H1 (cell line): Measurements from ENCODE around the gene MARK3. TPM values are rescaled to one million over a fixed set of nuclear protein-coding genes. Genes with fewer than 3 reads are reported as not detected.

Experiments
- CTCF ChIA-PET: fragments of 300-600 bp; sonication (Branson Sonifier 250); formaldehyde crosslinking; loops from one replicate; lab custom pipeline; 2021; ENCODE audit not compliant: partially characterized antibody; lab: Charles Lee
- POLR2A ChIA-PET: fragments of 300-600 bp; sonication (Branson Sonifier 250); formaldehyde crosslinking; loops from one replicate; lab custom pipeline; 2021; ENCODE audit warnings: inconsistent platforms; ENCODE audit not compliant: partially characterized antibody; lab: Charles Lee
- DNase-seq, 2 experiments: peaks; one replicate each; pipeline versions ENCODE4 v3.0.0 to v3.0.0-alpha.2; 2010 to 2022; ENCODE audit warnings: low spot score in 2 of 2, low read depth in 1 of 2, mixed read lengths in 1 of 2
- FAIRE-seq: peaks from 2 replicates; lab custom pipeline; 2011; peaks lifted over from hg19 to GRCh38; lab: Jason Lieb, UNC
- H2AFZ ChIP-seq: 2 replicates; pipeline ENCODE4 v1.8.1; 2012; ENCODE audit warnings: low read length, inconsistent platforms
- H2AK5ac ChIP-seq: 2 replicates; pipeline ENCODE4 v1.6.1; 2013; ENCODE audit warnings: low read depth, low read length
- H2BK120ac ChIP-seq: replicated peaks from 2 replicates; pipeline ENCODE3; 2013; ENCODE audit warnings: low read depth, low read length, inconsistent platforms
- H2BK12ac ChIP-seq: 2 replicates; pipeline ENCODE4 v1.6.1; 2013; ENCODE audit warnings: low read depth, low read length
- H2BK15ac ChIP-seq: 2 replicates; pipeline ENCODE4 v1.6.1; 2013; ENCODE audit warnings: low read length
- H2BK20ac ChIP-seq: 2 replicates; pipeline ENCODE4 v1.6.1; 2013; ENCODE audit warnings: low read length
- H2BK5ac ChIP-seq: 2 replicates; pipeline ENCODE4 v1.6.1; 2013; ENCODE audit warnings: low read depth, low read length
- H3K14ac ChIP-seq: 2 replicates; pipeline ENCODE4 v1.6.1; 2013; ENCODE audit warnings: inconsistent platforms; ENCODE audit not compliant: insufficient read length
- H3K18ac ChIP-seq: 2 replicates; pipeline ENCODE4 v1.6.1; 2013; ENCODE audit warnings: low read length; ENCODE audit errors: extremely low read depth
- H3K23ac ChIP-seq: 2 replicates; pipeline ENCODE4 v1.6.1; 2013; ENCODE audit warnings: inconsistent platforms; ENCODE audit not compliant: insufficient read length
- H3K23me2 ChIP-seq: 2 replicates; pipeline ENCODE4 v1.6.1; 2013; ENCODE audit warnings: low read depth, low read length
- H3K27ac ChIP-seq: 2 replicates; pipeline ENCODE4 v1.6.1; 2011; ENCODE audit warnings: low read depth, low read length, inconsistent platforms
- H3K27me3 ChIP-seq, 4 experiments: replicated peaks in 1 of 4; 1 replicate in 1 of 4; 2 replicates in 3 of 4; pipeline versions ENCODE4 v1.6.1 to v1.8.1; 2011 to 2013; ENCODE audit warnings: low read length in 3 of 4, mild to moderate bottlenecking in 3 of 4, inconsistent platforms in 2 of 4, mixed read lengths in 2 of 4, moderate library complexity in 1 of 4; ENCODE audit not compliant: control insufficient read depth in 3 of 4, insufficient read depth in 3 of 4; ENCODE audit errors: extremely low read depth in 1 of 4
- H3K36me3 ChIP-seq, 4 experiments: 2 replicates each; pipeline versions ENCODE4 v1.6.1 to v1.8.1; 2011 to 2013; ENCODE audit warnings: mild to moderate bottlenecking in 4 of 4, low read length in 3 of 4, moderate library complexity in 2 of 4, control low read depth in 1 of 4, inconsistent platforms in 1 of 4; ENCODE audit not compliant: insufficient read depth in 4 of 4, control insufficient read depth in 2 of 4
- H3K4ac ChIP-seq: replicated peaks from 2 replicates; pipeline ENCODE3; 2013; ENCODE audit warnings: low read length, low read depth, mixed read lengths, inconsistent platforms; ENCODE audit not compliant: insufficient read length
- H3K4me1 ChIP-seq, 4 experiments: replicated peaks in 1 of 4; 1 replicate in 1 of 4; 2 replicates in 3 of 4; pipeline versions ENCODE4 v1.6.1 to v1.8.1; 2011 to 2013; ENCODE audit warnings: low read length in 3 of 4, inconsistent platforms in 2 of 4, mixed read lengths in 1 of 4; ENCODE audit not compliant: insufficient read depth in 4 of 4, control insufficient read depth in 3 of 4
- H3K4me2 ChIP-seq, 2 experiments: 2 replicates each; pipeline versions ENCODE4 v1.6.1 to v1.8.1; 2011 to 2013; ENCODE audit warnings: low read depth in 2 of 2, low read length in 2 of 2, control low read depth in 1 of 2, inconsistent platforms in 1 of 2, mild to moderate bottlenecking in 1 of 2; ENCODE audit not compliant: insufficient read depth in 1 of 2
- H3K4me3 ChIP-seq, 4 experiments: fragments of 200-600, 300-600 bp in 1 of 4; sonication (generic), shearing (Covaris generic), sonication (Bioruptor Twin) in 1 of 4; 2 replicates each; pipeline versions ENCODE4 v1.5.1 to v1.8.1; 2011 to 2016; ENCODE audit warnings: low read length in 4 of 4, low read depth in 3 of 4, control low read depth in 2 of 4, inconsistent platforms in 2 of 4, mild to moderate bottlenecking in 2 of 4, mixed read lengths in 1 of 4, moderate library complexity in 1 of 4; ENCODE audit not compliant: insufficient read depth in 2 of 4; ENCODE audit errors: extremely low read depth in 1 of 4
- H3K56ac ChIP-seq: replicated peaks from 2 replicates; pipeline ENCODE3; 2013; ENCODE audit warnings: low read depth, mild to moderate bottlenecking, mixed read lengths, low read length, inconsistent platforms; ENCODE audit not compliant: insufficient read length
- H3K79me1 ChIP-seq: 2 replicates; pipeline ENCODE4 v1.6.1; 2013; ENCODE audit warnings: low read depth, low read length, control low read depth
- H3K79me2 ChIP-seq, 2 experiments: 2 replicates each; pipeline versions ENCODE4 v1.6.1 to v1.8.1; 2012 to 2013; ENCODE audit warnings: low read length in 2 of 2, mild to moderate bottlenecking in 2 of 2, inconsistent platforms in 1 of 2; ENCODE audit not compliant: insufficient read depth in 2 of 2, control insufficient read depth in 1 of 2
- H3K9ac ChIP-seq, 4 experiments: replicated peaks in 1 of 4; 1 replicate in 1 of 4; 2 replicates in 3 of 4; pipeline versions ENCODE4 v1.6.1 to v1.8.1; 2011 to 2013; ENCODE audit warnings: low read depth in 3 of 4, low read length in 3 of 4, control low read depth in 2 of 4, mild to moderate bottlenecking in 2 of 4, moderate library complexity in 2 of 4, inconsistent platforms in 1 of 4; ENCODE audit errors: extremely low read depth in 1 of 4
- H3K9me3 ChIP-seq, 2 experiments: 2 replicates each; pipeline versions ENCODE4 v1.6.1 to v1.8.1; 2012 to 2013; ENCODE audit warnings: mild to moderate bottlenecking in 2 of 2, moderate library complexity in 2 of 2, control low read depth in 1 of 2, inconsistent platforms in 1 of 2, low read depth in 1 of 2, low read length in 1 of 2, mixed read lengths in 1 of 2; ENCODE audit not compliant: insufficient read depth in 2 of 2
- H4K20me1 ChIP-seq, 2 experiments: replicated peaks in 1 of 2; 2 replicates each; pipeline versions ENCODE3 to v1.8.1; 2011 to 2013; ENCODE audit warnings: inconsistent platforms in 2 of 2, low read length in 2 of 2, mild to moderate bottlenecking in 1 of 2; ENCODE audit not compliant: insufficient read depth in 2 of 2, control insufficient read depth in 1 of 2
- H4K5ac ChIP-seq: 2 replicates; pipeline ENCODE4 v1.6.1; 2013; ENCODE audit warnings: low read length, low read depth, mixed read lengths, inconsistent platforms; ENCODE audit not compliant: insufficient read length
- H4K8ac ChIP-seq: 2 replicates; pipeline ENCODE4 v1.8.0; 2013; ENCODE audit warnings: mild to moderate bottlenecking, moderate library complexity, low read length, inconsistent platforms; ENCODE audit not compliant: insufficient read depth; ENCODE audit errors: extremely low read depth
- H4K91ac ChIP-seq: replicated peaks from 2 replicates; pipeline ENCODE3; 2013; ENCODE audit warnings: low read length, mixed read lengths, inconsistent platforms; ENCODE audit not compliant: insufficient read length
- CEBPB ChIP-seq: IDR thresholded peaks from 2 replicates; pipeline ENCODE4 v1.6.1; 2012; ENCODE audit warnings: low read depth, low read length
- CREB1 ChIP-seq: IDR thresholded peaks from 2 replicates; pipeline ENCODE4 v1.6.1; 2012; ENCODE audit warnings: inconsistent platforms
- EZH2 ChIP-seq: fragments of 200-600 bp; sonication (generic); IDR thresholded peaks from 2 replicates; pipeline ENCODE4 v1.7.1; 2012; ENCODE audit warnings: low read depth, mild to moderate bottlenecking, moderate library complexity, low read length, inconsistent platforms; ENCODE audit not compliant: severe bottlenecking
- KDM5A ChIP-seq: fragments of 200-600 bp; IDR thresholded peaks from 2 replicates; pipeline ENCODE4 v1.7.1; 2012; ENCODE audit warnings: mild to moderate bottlenecking, low read length, inconsistent platforms, mixed read lengths
- MAFK ChIP-seq: IDR thresholded peaks from 2 replicates; pipeline ENCODE4 v1.6.1; 2012; ENCODE audit warnings: low read depth, mild to moderate bottlenecking, improper control_type of control experiment, low read length
- POLR2AphosphoS5 ChIP-seq: IDR thresholded peaks from 2 replicates; pipeline ENCODE4 v1.6.1; 2011; ENCODE audit warnings: low read depth, low read length
- SP2 ChIP-seq: IDR thresholded peaks from 2 replicates; pipeline ENCODE4 v1.6.1; 2012; ENCODE audit warnings: mild to moderate bottlenecking, low read length, inconsistent platforms
- SP4 ChIP-seq: IDR thresholded peaks from 2 replicates; pipeline ENCODE4 v1.6.1; 2012; ENCODE audit warnings: low read length, inconsistent platforms
- TAF1 ChIP-seq: IDR thresholded peaks from 2 replicates; pipeline ENCODE4 v1.6.1; 2011; ENCODE audit warnings: mild to moderate bottlenecking, low read depth, low read length
- TEAD4 ChIP-seq: IDR thresholded peaks from 2 replicates; pipeline ENCODE4 v1.6.1; 2012; ENCODE audit warnings: low read depth, low read length, inconsistent platforms, mixed read lengths
- YY1 ChIP-seq: IDR thresholded peaks from 2 replicates; pipeline ENCODE4 v1.6.1; 2011; ENCODE audit warnings: low read depth, mild to moderate bottlenecking, low read length
- WGBS, 2 experiments: shearing (Covaris generic) in 1 of 2; methylation state at CpG; one replicate each; pipeline versions ENCODE4 v1.1.6 to v1.1.7; 2013 to 2015; ENCODE audit warnings: low lambda C conversion rate in 2 of 2, mixed read lengths in 2 of 2, inconsistent platforms in 1 of 2, low coverage in 1 of 2, missing lambda C conversion rate in 1 of 2; ENCODE audit not compliant: insufficient replicate concordance in 2 of 2, insufficient coverage in 1 of 2, insufficient read length in 1 of 2; ENCODE audit errors: extremely low coverage in 1 of 2, missing lambda C conversion rate in 1 of 2; 5-methylcytosine and 5-hydroxymethylcytosine counted together
- polyA plus RNA-seq, 7 experiments: library from polyadenylated mRNA; depleted of rRNA in 3 of 7; stranded (reverse) in 5 of 7; unstranded in 2 of 7; fragments of >200 nt in 5 of 7; fragments of 200-250 nt in 2 of 7; gene quantifications; 1 replicate in 5 of 7; 2 replicates in 1 of 7; 4 replicates in 1 of 7; pipeline versions ENCODE4 v1.2.1 to v1.2.3, GENCODE V29; 2011 to 2013; ENCODE audit warnings: missing spikeins in 2 of 7, mixed read lengths in 2 of 7
- total RNA-seq: library from RNA; stranded (reverse); fragmentation: NEBNext Ultra II Directional; extraction: Animal tissue kit (Norgen Biotek cat#: 25700); gene quantifications from 2 replicates; pipeline ENCODE4 v1.2.1, GENCODE V29; 2021
- TF ChIP-seq, protein P1 (sequence below): IDR thresholded peaks from 2 replicates; pipeline ENCODE4 v1.6.1; 2012; ENCODE audit warnings: inconsistent platforms
- TF ChIP-seq, protein P2 (sequence below), 3 experiments: IDR thresholded peaks; 1 replicate in 2 of 3; 2 replicates in 1 of 3; pipeline versions ENCODE4 v1.5.1 to v1.6.1; 2011; ENCODE audit warnings: low read length in 3 of 3, mild to moderate bottlenecking in 3 of 3, inconsistent platforms in 2 of 3, low read depth in 1 of 3, moderate library complexity in 1 of 3; ENCODE audit not compliant: insufficient read depth in 1 of 3; ENCODE audit errors: control extremely low read depth in 1 of 3

MARK3 gene
- total and polyA plus RNA-seq, 2 of the 8 experiments (the other 6 are each of a cell fraction or from before 2014, with no cell fraction given) = 39.4 to 76.9 TPM

DNA sequence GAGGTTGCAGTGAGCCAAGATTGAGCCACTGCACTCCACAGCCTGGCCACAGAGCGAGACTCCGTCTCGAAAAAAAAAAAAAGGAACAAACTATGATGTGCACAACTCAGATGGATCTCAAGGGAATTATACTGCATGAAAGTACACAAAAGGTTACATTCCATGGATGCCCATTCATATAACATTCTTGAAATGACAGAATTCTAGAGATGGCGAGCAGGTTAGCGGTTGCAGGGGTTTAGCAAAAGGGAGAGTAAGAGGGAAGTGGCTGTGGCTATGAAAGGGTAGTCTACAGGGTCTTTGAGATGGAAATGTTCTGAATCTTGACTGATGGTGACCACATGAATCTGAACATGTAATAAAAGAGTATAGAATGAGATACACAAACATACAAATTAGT is 87.7 kb downstream of the MARK3 start:
- Histone ChIP-seq H2AFZ (no peak overlapping the region), H3K9me3 (no peaks in the 10 kb centered on the region), H3K18ac (no peak overlapping the region), H3K4me1 (no peaks in the 10 kb centered on the region), H3K36me3 (peaks cover 5 to 40% (median 35%) of the 10 kb centered on the region in 4 experiments; a peak in 7 of 8 replicates), H4K20me1 (no peaks in the 10 kb centered on the region), H4K8ac (no peak overlapping the region), H2BK20ac (no peak overlapping the region), H2BK120ac (no peak overlapping the region), H3K23me2 (no peaks in the 10 kb centered on the region), H3K4me3 (no peak overlapping the region), H3K14ac (no peak overlapping the region), H3K23ac (no peak overlapping the region), H3K79me2 (no peaks in the 10 kb centered on the region), H3K9ac (no peak overlapping the region), H2AK5ac (no peak overlapping the region), H3K4ac (no peak overlapping the region), H3K27ac (no peak overlapping the region), H2BK12ac (no peak overlapping the region), H4K91ac (no peak overlapping the region), H4K5ac (no peak overlapping the region), H2BK5ac (no peak overlapping the region), H3K56ac (no peak overlapping the region), H3K27me3 (no peaks in the 10 kb centered on the region), H3K4me2 (no peak overlapping the region), H3K79me1 (no peaks in the 10 kb centered on the region; the same call in 1 of the 2 replicates), H2BK15ac (no peak overlapping the region)
- CTCF ChIA-PET = interaction anchor here (0.7 to 0.8 kb wide), 2 partner anchors 16 to 26 kb away, joined by 3 read pairs; no protein-coding TSS in a partner anchor
- POLR2A ChIA-PET = interaction anchor here (1.0 kb wide), 1 partner anchor 66 kb away, joined by 3 read pairs; no protein-coding TSS in a partner anchor
- FAIRE-seq = no peak
- WGBS, 2 experiments = 88% methylated on average over 2 of the region's 5 CpGs; no CpG with 5 or more reads in 1 of the 2 experiments
- no peak for DNase-seq
- TF ChIP-seq MAFK (no peak), TEAD4 (no peak), SP4 (no peak), KDM5A (no peak), TAF1 (no peak), CEBPB (no peak), YY1 (no peak), SP2 (no peak), CREB1 (no peak), EZH2 (no peak), POLR2AphosphoS5 (no peak)
- TF ChIP-seq, protein P1, sequence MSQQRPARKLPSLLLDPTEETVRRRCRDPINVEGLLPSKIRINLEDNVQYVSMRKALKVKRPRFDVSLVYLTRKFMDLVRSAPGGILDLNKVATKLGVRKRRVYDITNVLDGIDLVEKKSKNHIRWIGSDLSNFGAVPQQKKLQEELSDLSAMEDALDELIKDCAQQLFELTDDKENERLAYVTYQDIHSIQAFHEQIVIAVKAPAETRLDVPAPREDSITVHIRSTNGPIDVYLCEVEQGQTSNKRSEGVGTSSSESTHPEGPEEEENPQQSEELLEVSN = no peak
- TF ChIP-seq, protein P2, sequence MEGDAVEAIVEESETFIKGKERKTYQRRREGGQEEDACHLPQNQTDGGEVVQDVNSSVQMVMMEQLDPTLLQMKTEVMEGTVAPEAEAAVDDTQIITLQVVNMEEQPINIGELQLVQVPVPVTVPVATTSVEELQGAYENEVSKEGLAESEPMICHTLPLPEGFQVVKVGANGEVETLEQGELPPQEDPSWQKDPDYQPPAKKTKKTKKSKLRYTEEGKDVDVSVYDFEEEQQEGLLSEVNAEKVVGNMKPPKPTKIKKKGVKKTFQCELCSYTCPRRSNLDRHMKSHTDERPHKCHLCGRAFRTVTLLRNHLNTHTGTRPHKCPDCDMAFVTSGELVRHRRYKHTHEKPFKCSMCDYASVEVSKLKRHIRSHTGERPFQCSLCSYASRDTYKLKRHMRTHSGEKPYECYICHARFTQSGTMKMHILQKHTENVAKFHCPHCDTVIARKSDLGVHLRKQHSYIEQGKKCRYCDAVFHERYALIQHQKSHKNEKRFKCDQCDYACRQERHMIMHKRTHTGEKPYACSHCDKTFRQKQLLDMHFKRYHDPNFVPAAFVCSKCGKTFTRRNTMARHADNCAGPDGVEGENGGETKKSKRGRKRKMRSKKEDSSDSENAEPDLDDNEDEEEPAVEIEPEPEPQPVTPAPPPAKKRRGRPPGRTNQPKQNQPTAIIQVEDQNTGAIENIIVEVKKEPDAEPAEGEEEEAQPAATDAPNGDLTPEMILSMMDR (IDR thresholded peaks at IDR 0.05; ENCODE audit: control extremely low read depth in 1 of 3, insufficient read depth in 1 of 3, low read depth in 1 of 3, low read length in 3 of 3) = no peak
